ENCODE measurements around the gene SMPD2. TPM values are rescaled to one million over a fixed set of nuclear protein-coding genes. Genes with fewer than 3 reads are reported as not detected.

SMPD2 gene
- total RNA-seq, 1 donor from 2014 or later, result 13.7 TPM

DNA sequence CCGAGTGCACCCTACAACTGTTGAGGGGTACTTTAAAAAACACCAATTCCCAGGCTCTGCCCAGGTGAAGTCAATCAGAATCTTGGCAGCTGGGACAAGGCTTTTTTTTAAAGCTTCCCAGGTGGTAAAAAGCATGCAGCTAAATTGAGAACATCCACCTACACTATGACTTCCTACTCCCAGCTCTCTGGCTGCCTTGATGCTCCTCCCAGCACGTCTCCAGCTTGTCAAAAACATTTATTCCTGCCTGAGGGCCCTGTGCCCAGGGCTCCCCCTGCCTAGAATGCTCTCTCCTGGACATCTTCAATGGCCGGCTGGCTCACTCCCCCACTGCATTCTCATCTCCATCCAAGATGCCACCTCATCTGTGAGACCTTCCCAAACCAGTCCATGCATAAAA lies 32.6 kb downstream of the SMPD2 start:
- Histone ChIP-seq H3K4me1 (peaks cover 19% of the 10 kb centered on the region), H3K27ac (no peak overlapping the region), H3K4me3 (no peak overlapping the region), H3K27me3 (ENCODE audit: low read depth) (no peaks in the 10 kb centered on the region), H3K9me3 (no peaks in the 10 kb centered on the region), H3K36me3 (peaks cover 98% of the 10 kb centered on the region)
- DNase-seq (no peak), ATAC-seq (no peak)
- TF ChIP-seq, protein P1, sequence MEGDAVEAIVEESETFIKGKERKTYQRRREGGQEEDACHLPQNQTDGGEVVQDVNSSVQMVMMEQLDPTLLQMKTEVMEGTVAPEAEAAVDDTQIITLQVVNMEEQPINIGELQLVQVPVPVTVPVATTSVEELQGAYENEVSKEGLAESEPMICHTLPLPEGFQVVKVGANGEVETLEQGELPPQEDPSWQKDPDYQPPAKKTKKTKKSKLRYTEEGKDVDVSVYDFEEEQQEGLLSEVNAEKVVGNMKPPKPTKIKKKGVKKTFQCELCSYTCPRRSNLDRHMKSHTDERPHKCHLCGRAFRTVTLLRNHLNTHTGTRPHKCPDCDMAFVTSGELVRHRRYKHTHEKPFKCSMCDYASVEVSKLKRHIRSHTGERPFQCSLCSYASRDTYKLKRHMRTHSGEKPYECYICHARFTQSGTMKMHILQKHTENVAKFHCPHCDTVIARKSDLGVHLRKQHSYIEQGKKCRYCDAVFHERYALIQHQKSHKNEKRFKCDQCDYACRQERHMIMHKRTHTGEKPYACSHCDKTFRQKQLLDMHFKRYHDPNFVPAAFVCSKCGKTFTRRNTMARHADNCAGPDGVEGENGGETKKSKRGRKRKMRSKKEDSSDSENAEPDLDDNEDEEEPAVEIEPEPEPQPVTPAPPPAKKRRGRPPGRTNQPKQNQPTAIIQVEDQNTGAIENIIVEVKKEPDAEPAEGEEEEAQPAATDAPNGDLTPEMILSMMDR (IDR thresholded peaks at IDR 0.05), result no peak
- intact Hi-C loops (cut with DNase I), result no loop called here

DNA sequence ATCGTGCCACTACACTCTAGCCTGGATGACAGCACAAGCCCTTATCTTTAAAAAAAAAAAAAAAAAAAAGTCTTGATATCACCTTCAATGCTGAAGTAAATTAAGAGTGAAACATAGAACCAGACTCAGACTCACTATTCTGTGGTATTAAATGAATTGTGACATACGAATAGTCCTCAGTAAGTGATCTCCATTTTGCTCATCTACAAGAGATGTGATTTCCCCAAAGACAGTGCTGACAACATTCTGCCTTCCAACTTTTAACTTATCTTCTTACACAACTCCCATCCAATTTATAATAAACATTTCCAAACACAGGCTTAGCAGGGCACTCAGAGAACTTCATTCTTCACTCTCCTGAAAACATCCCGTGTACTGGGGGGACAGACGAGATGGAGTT lies 34.5 kb downstream of the SMPD2 start:
- Histone ChIP-seq H3K4me1 (peaks cover 38% of the 10 kb centered on the region), H3K36me3 (peaks cover 83% of the 10 kb centered on the region), H3K27me3 (ENCODE audit: low read depth) (no peaks in the 10 kb centered on the region), H3K4me3 (no peak overlapping the region), H3K9me3 (no peaks in the 10 kb centered on the region), H3K27ac (no peak overlapping the region)
- ATAC-seq (no peak), DNase-seq (no peak)
- intact Hi-C loops (cut with DNase I), result no loop called here
- TF ChIP-seq, protein P1 (IDR thresholded peaks at IDR 0.05), result no peak

DNA sequence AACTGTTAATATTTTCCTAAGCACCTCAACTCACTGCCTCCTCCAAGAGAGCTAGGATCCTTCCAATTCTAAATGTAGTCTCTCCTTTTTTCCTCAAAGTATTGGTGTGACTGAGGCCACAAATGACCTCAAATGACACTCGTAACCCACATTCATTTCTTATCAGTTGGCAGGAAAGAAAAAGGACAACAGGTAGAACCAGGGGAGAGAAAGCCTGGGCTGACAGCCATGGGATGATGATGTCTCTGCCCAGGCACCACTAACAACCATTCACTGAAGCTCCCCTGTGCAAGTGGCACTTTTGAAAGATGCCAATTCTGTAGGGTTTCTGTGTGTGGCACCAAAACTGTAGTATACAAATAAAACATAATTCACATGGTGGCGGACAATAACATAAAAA lies 35.1 kb downstream of the SMPD2 start:
- DNase-seq (no peak), ATAC-seq (no peak)
- H3K27ac ChIP-seq, result no peak overlapping the region
- H3K27me3 ChIP-seq (ENCODE audit: low read depth), result no peaks in the 10 kb centered on the region
- no peaks in the 10 kb centered on the region for H3K9me3 ChIP-seq
- H3K4me1 ChIP-seq, result peaks cover 44% of the 10 kb centered on the region
- intact Hi-C loops (cut with DNase I), result no loop called here
- no peak overlapping the region for H3K4me3 ChIP-seq
- TF ChIP-seq, protein P1 (IDR thresholded peaks at IDR 0.05), result no peak
- peaks cover 83% of the 10 kb centered on the region for H3K36me3 ChIP-seq

DNA sequence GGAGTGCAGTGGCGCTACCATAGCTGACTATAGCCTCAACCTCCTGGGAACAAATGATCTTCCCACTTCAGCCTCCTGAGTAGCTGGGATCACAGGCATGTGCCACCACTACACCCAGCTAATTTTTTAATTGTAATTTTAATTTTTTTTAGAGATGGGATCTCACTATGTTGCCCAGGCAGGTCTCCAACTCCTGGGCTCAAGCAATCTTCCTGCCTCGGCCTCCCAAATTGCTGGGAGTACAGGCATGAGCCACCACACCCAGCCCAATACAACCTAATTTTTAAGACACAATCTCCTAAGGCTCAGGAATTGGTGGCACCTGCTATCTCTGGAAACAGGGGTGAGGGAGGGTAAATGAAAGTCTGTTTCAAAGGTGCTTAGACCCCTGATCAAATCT lies 36.7 kb downstream of the SMPD2 start:
- intact Hi-C loops (cut with DNase I), result no loop called here
- no peak for DNase-seq
- TF ChIP-seq, protein P1 (IDR thresholded peaks at IDR 0.05), result no peak
- no peak for ATAC-seq
- no peaks in the 10 kb centered on the region for H3K9me3 ChIP-seq
- H3K4me3 ChIP-seq, result no peak overlapping the region
- no peak overlapping the region for H3K27ac ChIP-seq
- H3K27me3 ChIP-seq (ENCODE audit: low read depth), result no peaks in the 10 kb centered on the region
- peaks cover 60% of the 10 kb centered on the region for H3K4me1 ChIP-seq
- peaks cover 81% of the 10 kb centered on the region for H3K36me3 ChIP-seq

DNA sequence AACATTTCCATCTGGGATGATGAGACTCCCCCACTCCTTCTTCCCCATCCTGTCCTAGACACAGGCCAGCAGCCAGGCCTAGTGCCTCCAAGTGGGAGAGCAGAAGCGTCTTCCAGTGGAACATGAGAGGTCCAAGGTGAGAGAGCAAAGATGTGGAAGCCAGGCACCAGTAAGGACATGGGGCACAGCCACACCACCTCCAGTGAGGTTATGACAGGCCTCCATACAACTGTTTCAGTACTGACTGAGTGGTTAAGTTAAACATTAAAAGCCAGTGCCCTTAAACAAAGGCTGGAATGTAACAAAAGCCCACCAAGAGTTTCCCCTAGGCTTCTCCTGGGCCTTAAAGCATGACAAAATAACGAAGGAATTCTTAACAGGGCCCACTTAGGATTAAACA lies 37.2 kb downstream of the SMPD2 start:
- no peaks in the 10 kb centered on the region for H3K27me3 ChIP-seq (ENCODE audit: low read depth)
- H3K27ac ChIP-seq, result no peak overlapping the region
- TF ChIP-seq, protein P1 (IDR thresholded peaks at IDR 0.05), result no peak
- no peaks in the 10 kb centered on the region for H3K9me3 ChIP-seq
- H3K36me3 ChIP-seq, result peaks cover 76% of the 10 kb centered on the region
- DNase-seq, result no peak
- no peak for ATAC-seq
- intact Hi-C loops (cut with DNase I), result no loop called here
- H3K4me3 ChIP-seq, result no peak overlapping the region
- peaks cover 63% of the 10 kb centered on the region for H3K4me1 ChIP-seq
